ENCODE measurements around the gene NPLOC4.

- TF ChIP-seq, protein P1, sequence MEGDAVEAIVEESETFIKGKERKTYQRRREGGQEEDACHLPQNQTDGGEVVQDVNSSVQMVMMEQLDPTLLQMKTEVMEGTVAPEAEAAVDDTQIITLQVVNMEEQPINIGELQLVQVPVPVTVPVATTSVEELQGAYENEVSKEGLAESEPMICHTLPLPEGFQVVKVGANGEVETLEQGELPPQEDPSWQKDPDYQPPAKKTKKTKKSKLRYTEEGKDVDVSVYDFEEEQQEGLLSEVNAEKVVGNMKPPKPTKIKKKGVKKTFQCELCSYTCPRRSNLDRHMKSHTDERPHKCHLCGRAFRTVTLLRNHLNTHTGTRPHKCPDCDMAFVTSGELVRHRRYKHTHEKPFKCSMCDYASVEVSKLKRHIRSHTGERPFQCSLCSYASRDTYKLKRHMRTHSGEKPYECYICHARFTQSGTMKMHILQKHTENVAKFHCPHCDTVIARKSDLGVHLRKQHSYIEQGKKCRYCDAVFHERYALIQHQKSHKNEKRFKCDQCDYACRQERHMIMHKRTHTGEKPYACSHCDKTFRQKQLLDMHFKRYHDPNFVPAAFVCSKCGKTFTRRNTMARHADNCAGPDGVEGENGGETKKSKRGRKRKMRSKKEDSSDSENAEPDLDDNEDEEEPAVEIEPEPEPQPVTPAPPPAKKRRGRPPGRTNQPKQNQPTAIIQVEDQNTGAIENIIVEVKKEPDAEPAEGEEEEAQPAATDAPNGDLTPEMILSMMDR (IDR thresholded peaks at IDR 0.05; ENCODE audit: low read depth, low read length, missing input control): no peak
- TF ChIP-seq YY1 (IDR thresholded peaks at IDR 0.05) (no peak), RXRA (IDR thresholded peaks at IDR 0.05) (no peak), REST (IDR thresholded peaks at IDR 0.05) (no peak), FOXA1 (IDR thresholded peaks at IDR 0.05) (no peak), GABPA (IDR thresholded peaks at IDR 0.05 in 1 of 2, conservative IDR thresholded peaks at IDR 0.05 in 1 of 2) (no peak)
- TF ChIP-seq, protein P2, sequence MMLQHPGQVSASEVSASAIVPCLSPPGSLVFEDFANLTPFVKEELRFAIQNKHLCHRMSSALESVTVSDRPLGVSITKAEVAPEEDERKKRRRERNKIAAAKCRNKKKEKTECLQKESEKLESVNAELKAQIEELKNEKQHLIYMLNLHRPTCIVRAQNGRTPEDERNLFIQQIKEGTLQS (IDR thresholded peaks at IDR 0.05): no peak
Measured at GRCh38 chr17:81528384-81528650, 108.6 kb downstream of the NPLOC4 start.
